K562 (cell line): ENCODE data around the gene NFS1. TPM values are rescaled to one million over a fixed set of nuclear protein-coding genes. Genes with fewer than 3 reads are reported as not detected.

Source experiments
- BMI1 ChIP-seq: fragments of 150-350 bp; IDR thresholded peaks from 2 replicates; pipeline ENCODE4 v1.6.1; 2014; ENCODE audit warnings: low read length
- FOXM1 ChIP-seq, 2 experiments: fragments of 450-650 bp in 1 of 2; sonication (generic) in 1 of 2; formaldehyde crosslinking in 1 of 2; IDR thresholded peaks; 2 replicates each; pipeline versions ENCODE4 v1.6.1 to v1.9.0; 2017 to 2022; ENCODE audit warnings: low read depth in 2 of 2, mild to moderate bottlenecking in 2 of 2, missing genetic modification reagents in 1 of 2, moderate library complexity in 1 of 2
- GTF2F1 ChIP-seq: IDR thresholded peaks from 2 replicates; pipeline ENCODE4 v1.6.1; 2011; ENCODE audit warnings: low read depth, low read length, improper control_type of control experiment
- NFE2 ChIP-seq: IDR thresholded peaks from 2 replicates; pipeline ENCODE4 v1.6.1; 2014; ENCODE audit warnings: antibody characterized with exemption, low read depth
- PHTF2 ChIP-seq: fragments of 250-450 bp; sonication (Bioruptor Pico); IDR thresholded peaks from 2 replicates; pipeline ENCODE4 v1.5.0; 2021; ENCODE audit warnings: mild to moderate bottlenecking
- SOX6 ChIP-seq: fragments of 450-650 bp; IDR thresholded peaks from 2 replicates; pipeline ENCODE4 v1.6.1; 2014; ENCODE audit warnings: mild to moderate bottlenecking
- XRCC4 ChIP-seq: IDR thresholded peaks from one replicate; pipeline ENCODE4 v1.6.1; 2011; ENCODE audit not compliant: insufficient read depth, insufficient read length; ENCODE audit errors: extremely low read depth
- ZC3H8 ChIP-seq: fragments of 450-650 bp; IDR thresholded peaks from 2 replicates; pipeline ENCODE4 v1.6.1; 2017
- polyA plus RNA-seq, 8 experiments: library from polyadenylated mRNA; depleted of rRNA in 4 of 8; stranded (reverse) in 5 of 8; unstranded in 3 of 8; fragments of >200 nt; fragmentation: Nextera tagmentation in 2 of 8; fragmentation: Illumina TruSeq in 1 of 8; extraction: Ambion mirVana in 2 of 8; extraction: Trizol in 1 of 8; gene quantifications; 2 replicates each; pipeline versions ENCODE4 v1.2.1 to v1.2.3, GENCODE V29; 2011 to 2014; ENCODE audit warnings: inconsistent platforms in 1 of 8, missing spikeins in 1 of 8
- total RNA-seq, 7 experiments: library from RNA; depleted of rRNA in 6 of 7; stranded (reverse); fragments of >200 nt in 6 of 7; fragmentation: Illumina TruSeq in 2 of 7; extraction: Trizol in 2 of 7; gene quantifications; 2 replicates each; pipeline versions ENCODE4 v1.2.1 to v1.2.3, GENCODE V29; 2011 to 2021; ENCODE audit warnings: low replicate concordance in 1 of 7
- TF ChIP-seq, protein P1 (sequence below): fragments of 250-450 bp; sonication (Bioruptor Pico); IDR thresholded peaks from 2 replicates; pipeline ENCODE4 v1.5.0; 2021
- TF ChIP-seq, protein P2 (sequence below): fragments of 450-650 bp; formaldehyde crosslinking; conservative IDR thresholded peaks from 2 replicates; pipeline ENCODE4 v1.4.0; 2022; ENCODE audit warnings: mild to moderate bottlenecking, missing genetic modification characterization
- TF ChIP-seq, protein P3 (sequence below): fragments of 250-450 bp; sonication (Bioruptor Pico); IDR thresholded peaks from 2 replicates; pipeline ENCODE4 v1.8.0; 2022; ENCODE audit warnings: moderate library complexity, mild to moderate bottlenecking, inconsistent platforms
- TF ChIP-seq, protein P4 (sequence below): fragments of 250-450 bp; sonication (Bioruptor Pico); IDR thresholded peaks from 2 replicates; pipeline ENCODE4 v1.4.0; 2020
- TF ChIP-seq, protein P5 (sequence below): fragments of 450-650 bp; IDR thresholded peaks from 2 replicates; pipeline ENCODE4 v1.6.1; 2016; ENCODE audit warnings: borderline replicate concordance

NFS1 gene
- total and polyA plus RNA-seq, 9 of the 15 experiments (the other 6 are each of a cell fraction or from before 2014, with no cell fraction given), result 11.5 to 84.8 (median 47.1) TPM

DNA sequence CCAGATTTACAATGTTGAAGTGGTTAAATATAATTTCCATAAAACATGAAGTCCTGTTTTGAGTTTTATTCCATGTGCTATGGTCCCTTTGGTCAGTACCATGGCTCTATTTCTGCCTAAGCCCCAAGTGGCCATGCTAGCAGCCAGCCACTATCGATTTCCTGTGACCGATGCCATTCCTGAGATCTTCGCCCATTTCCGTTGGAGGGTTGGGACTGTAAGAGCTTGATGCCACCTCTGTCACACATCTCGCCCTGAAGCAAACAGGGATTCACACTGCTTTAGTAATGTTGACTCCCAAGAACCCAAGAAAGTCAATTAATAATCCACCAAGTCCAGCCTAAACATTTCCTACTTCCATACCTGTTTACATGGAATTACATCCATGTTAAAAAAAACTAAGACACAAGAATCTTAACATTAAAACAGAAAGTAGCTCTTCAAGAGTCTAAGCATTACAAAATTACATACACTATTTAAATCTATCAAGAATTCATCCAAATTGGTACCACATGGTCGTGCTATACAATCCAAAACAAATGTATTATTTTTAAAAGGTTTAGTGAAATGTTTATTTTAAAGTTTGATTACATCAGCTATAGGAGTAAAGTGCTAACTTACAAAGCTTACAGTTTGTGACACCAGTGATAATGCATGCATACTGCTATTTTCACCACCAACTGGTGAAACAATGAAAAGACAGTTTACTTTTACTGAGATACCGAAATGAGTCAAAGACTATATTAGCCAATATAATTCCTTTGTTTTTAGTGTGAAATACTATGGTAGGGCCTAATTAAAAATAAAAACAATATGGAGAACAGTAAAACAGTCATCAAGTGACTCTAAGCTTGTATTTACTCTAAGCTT lies 40.4 kb upstream of the NFS1 start (continued):
- TF ChIP-seq, protein P1, sequence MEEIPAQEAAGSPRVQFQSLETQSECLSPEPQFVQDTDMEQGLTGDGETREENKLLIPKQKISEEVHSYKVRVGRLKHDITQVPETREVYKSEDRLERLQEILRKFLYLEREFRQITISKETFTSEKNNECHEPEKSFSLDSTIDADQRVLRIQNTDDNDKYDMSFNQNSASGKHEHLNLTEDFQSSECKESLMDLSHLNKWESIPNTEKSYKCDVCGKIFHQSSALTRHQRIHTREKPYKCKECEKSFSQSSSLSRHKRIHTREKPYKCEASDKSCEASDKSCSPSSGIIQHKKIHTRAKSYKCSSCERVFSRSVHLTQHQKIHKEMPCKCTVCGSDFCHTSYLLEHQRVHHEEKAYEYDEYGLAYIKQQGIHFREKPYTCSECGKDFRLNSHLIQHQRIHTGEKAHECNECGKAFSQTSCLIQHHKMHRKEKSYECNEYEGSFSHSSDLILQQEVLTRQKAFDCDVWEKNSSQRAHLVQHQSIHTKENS, result no peak
- TF ChIP-seq FOXM1 (IDR thresholded peaks at IDR 0.05; ENCODE audit: low read depth) (no peak), FOXM1 (CRISPR knock-in tag; IDR thresholded peaks at IDR 0.05; ENCODE audit: low read depth) (no peak), ZC3H8 (no peak), BMI1 (no peak), SOX6 (no peak), GTF2F1 (no peak), PHTF2 (CRISPR knock-in tag) (no peak), XRCC4 (no peak), NFE2 (no peak)
- TF ChIP-seq, protein P2, sequence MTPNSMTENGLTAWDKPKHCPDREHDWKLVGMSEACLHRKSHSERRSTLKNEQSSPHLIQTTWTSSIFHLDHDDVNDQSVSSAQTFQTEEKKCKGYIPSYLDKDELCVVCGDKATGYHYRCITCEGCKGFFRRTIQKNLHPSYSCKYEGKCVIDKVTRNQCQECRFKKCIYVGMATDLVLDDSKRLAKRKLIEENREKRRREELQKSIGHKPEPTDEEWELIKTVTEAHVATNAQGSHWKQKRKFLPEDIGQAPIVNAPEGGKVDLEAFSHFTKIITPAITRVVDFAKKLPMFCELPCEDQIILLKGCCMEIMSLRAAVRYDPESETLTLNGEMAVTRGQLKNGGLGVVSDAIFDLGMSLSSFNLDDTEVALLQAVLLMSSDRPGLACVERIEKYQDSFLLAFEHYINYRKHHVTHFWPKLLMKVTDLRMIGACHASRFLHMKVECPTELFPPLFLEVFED, result no peak
- TF ChIP-seq, protein P3, sequence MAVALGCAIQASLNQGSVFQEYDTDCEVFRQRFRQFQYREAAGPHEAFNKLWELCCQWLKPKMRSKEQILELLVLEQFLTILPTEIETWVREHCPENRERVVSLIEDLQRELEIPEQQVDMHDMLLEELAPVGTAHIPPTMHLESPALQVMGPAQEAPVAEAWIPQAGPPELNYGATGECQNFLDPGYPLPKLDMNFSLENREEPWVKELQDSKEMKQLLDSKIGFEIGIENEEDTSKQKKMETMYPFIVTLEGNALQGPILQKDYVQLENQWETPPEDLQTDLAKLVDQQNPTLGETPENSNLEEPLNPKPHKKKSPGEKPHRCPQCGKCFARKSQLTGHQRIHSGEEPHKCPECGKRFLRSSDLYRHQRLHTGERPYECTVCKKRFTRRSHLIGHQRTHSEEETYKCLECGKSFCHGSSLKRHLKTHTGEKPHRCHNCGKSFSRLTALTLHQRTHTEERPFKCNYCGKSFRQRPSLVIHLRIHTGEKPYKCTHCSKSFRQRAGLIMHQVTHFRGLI (CRISPR knock-in tag), result no peak
- TF ChIP-seq, protein P4, sequence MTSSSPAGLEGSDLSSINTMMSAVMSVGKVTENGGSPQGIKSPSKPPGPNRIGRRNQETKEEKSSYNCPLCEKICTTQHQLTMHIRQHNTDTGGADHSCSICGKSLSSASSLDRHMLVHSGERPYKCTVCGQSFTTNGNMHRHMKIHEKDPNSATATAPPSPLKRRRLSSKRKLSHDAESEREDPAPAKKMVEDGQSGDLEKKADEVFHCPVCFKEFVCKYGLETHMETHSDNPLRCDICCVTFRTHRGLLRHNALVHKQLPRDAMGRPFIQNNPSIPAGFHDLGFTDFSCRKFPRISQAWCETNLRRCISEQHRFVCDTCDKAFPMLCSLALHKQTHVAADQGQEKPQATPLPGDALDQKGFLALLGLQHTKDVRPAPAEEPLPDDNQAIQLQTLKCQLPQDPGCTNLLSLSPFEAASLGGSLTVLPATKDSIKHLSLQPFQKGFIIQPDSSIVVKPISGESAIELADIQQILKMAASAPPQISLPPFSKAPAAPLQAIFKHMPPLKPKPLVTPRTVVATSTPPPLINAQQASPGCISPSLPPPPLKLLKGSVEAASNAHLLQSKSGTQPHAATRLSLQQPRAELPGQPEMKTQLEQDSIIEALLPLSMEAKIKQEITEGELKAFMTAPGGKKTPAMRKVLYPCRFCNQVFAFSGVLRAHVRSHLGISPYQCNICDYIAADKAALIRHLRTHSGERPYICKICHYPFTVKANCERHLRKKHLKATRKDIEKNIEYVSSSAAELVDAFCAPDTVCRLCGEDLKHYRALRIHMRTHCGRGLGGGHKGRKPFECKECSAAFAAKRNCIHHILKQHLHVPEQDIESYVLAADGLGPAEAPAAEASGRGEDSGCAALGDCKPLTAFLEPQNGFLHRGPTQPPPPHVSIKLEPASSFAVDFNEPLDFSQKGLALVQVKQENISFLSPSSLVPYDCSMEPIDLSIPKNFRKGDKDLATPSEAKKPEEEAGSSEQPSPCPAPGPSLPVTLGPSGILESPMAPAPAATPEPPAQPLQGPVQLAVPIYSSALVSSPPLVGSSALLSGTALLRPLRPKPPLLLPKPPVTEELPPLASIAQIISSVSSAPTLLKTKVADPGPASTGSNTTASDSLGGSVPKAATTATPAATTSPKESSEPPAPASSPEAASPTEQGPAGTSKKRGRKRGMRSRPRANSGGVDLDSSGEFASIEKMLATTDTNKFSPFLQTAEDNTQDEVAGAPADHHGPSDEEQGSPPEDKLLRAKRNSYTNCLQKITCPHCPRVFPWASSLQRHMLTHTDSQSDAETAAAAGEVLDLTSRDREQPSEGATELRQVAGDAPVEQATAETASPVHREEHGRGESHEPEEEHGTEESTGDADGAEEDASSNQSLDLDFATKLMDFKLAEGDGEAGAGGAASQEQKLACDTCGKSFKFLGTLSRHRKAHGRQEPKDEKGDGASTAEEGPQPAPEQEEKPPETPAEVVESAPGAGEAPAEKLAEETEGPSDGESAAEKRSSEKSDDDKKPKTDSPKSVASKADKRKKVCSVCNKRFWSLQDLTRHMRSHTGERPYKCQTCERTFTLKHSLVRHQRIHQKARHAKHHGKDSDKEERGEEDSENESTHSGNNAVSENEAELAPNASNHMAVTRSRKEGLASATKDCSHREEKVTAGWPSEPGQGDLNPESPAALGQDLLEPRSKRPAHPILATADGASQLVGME, result no peak
- TF ChIP-seq, protein P5, sequence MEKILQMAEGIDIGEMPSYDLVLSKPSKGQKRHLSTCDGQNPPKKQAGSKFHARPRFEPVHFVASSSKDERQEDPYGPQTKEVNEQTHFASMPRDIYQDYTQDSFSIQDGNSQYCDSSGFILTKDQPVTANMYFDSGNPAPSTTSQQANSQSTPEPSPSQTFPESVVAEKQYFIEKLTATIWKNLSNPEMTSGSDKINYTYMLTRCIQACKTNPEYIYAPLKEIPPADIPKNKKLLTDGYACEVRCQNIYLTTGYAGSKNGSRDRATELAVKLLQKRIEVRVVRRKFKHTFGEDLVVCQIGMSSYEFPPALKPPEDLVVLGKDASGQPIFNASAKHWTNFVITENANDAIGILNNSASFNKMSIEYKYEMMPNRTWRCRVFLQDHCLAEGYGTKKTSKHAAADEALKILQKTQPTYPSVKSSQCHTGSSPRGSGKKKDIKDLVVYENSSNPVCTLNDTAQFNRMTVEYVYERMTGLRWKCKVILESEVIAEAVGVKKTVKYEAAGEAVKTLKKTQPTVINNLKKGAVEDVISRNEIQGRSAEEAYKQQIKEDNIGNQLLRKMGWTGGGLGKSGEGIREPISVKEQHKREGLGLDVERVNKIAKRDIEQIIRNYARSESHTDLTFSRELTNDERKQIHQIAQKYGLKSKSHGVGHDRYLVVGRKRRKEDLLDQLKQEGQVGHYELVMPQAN, result no peak
